Hypothalamus (tissue), 51 donors: ENCODE results near the gene DDX31.

Source experiments
- DNase-seq, 51 donors: peaks; one replicate each; lab custom pipeline; 2025; lab: John Stamatoyannopoulos, UW

Gene DDX31

GRCh38 chr9:132638240-132638639, 31.5 kb downstream of the DDX31 start:
- DNase-seq = no peak

GRCh38 chr9:132637801-132638200, 32.0 kb downstream of the DDX31 start:
- no peak for DNase-seq

GRCh38 chr9:132637351-132637750, 32.4 kb downstream of the DDX31 start:
- DNase-seq = peak in 1 of 51 donors; percentile 5

- DNase-seq = no peak
Observed at GRCh38 chr9:132634327-132634726, 35.5 kb downstream of the DDX31 start.

- DNase-seq = no peak
Observed at GRCh38 chr9:132632413-132633129, 37.2 kb downstream of the DDX31 start.

- DNase-seq = no peak
Observed at GRCh38 chr9:132631685-132632084, 38.1 kb downstream of the DDX31 start.

GRCh38 chr9:132631280-132631679, 38.5 kb downstream of the DDX31 start:
- no peak for DNase-seq

GRCh38 chr9:132630811-132631210, 39.0 kb downstream of the DDX31 start:
- no peak for DNase-seq

GRCh38 chr9:132630116-132630515, 39.7 kb downstream of the DDX31 start:
- no peak for DNase-seq

- no peak for DNase-seq
Observed at GRCh38 chr9:132628746-132629145, 41.0 kb downstream of the DDX31 start.

- DNase-seq = no peak
Observed at GRCh38 chr9:132627594-132627993, 42.2 kb downstream of the DDX31 start.

- no peak for DNase-seq
Observed at GRCh38 chr9:132627106-132627505, 42.7 kb downstream of the DDX31 start.

GRCh38 chr9:132626285-132626684, 43.5 kb downstream of the DDX31 start:
- no peak for DNase-seq

GRCh38 chr9:132622159-132622558, 47.6 kb downstream of the DDX31 start:
- no peak for DNase-seq

GRCh38 chr9:132616725-132617124, 53.1 kb downstream of the DDX31 start:
- DNase-seq = no peak

GRCh38 chr9:132615774-132616173, 54.0 kb downstream of the DDX31 start:
- DNase-seq = no peak

GRCh38 chr9:132614324-132614723, 55.5 kb downstream of the DDX31 start:
- no peak for DNase-seq

GRCh38 chr9:132610661-132611060, 59.1 kb downstream of the DDX31 start:
- no peak for DNase-seq

- peak in 1 of 51 donors; percentile 5 for DNase-seq
Observed at GRCh38 chr9:132609829-132610228, 60.0 kb downstream of the DDX31 start.

GRCh38 chr9:132609184-132609583, 60.6 kb downstream of the DDX31 start:
- DNase-seq = peak in 8 of 51 donors; percentile 5 to 23 (median 10)

- DNase-seq = no peak
Observed at GRCh38 chr9:132606066-132606465, 63.7 kb downstream of the DDX31 start.

- no peak for DNase-seq
Observed at GRCh38 chr9:132605387-132605786, 64.4 kb downstream of the DDX31 start.

- DNase-seq = no peak
Observed at GRCh38 chr9:132602207-132602606, 67.6 kb downstream of the DDX31 start.
